NCI-H2029 (cell line): Measurements from ENCODE around the gene RASGRF2.

Experiments used
- DNase-seq: peaks from one replicate; lab custom pipeline; 2025; lab: John Stamatoyannopoulos, UW

The RASGRF2 gene

DNA sequence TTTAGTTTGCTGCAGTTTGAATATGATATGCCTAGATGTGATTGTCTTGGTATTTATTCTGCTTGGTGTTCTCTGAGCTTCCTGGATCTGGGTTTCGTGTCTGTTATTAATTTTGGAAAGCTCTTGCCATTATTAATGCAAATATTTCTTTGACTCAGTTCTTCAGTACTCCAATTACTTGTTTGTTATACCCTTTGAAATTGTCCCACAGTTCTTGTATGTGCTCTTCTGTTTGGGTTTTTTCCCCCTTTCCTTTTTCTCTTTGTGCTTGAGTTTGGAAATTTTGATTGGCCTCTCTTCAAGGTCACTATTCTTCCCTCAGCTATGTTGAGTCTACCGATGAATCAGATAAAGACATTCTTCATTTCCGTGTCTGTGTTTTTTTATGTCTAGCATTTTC lies 176.4 kb downstream of the RASGRF2 start:
- no peak for DNase-seq

DNA sequence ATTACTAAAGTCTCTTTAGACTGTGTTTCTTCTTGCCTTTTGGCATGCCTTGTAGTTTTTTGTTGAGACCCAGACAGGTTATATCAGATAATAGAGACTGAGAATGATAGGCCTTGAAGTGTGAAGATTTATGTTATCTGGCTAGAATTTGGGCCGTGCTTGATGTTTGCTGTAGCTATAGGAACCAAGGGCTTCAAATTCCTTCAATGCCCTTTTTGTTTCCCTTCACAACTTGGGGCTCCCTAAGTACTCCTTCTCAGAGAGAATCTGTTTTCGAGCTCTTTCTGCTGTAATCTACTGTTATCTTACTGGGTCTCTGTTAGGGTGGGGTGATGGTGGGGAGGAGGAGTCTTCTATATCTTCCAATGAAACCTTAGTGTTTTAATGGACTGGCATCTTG lies 177.7 kb downstream of the RASGRF2 start:
- DNase-seq: no peak

GRCh38 chr5:81140441-81140840 lies 180.3 kb downstream of the RASGRF2 start:
- no peak for DNase-seq

DNA sequence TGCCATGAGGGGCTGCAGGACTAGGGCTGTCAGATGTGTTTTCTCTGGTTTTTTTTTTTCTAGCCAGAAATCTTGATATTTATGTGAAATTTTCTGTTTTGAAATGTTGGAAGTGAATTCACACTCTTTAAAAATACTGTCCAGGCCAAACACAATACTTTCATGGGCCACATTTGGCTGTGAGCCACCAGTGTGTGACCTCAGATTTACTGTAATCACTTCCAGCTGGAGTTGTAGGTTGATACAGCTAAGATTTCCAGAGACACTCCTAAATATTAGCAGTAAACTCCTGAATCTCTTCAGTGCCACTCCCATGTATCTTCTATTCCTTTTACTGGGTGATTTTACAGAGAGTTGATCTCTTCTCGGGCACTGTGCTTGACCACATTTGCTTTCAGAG lies 180.8 kb downstream of the RASGRF2 start:
- DNase-seq: no peak

DNA sequence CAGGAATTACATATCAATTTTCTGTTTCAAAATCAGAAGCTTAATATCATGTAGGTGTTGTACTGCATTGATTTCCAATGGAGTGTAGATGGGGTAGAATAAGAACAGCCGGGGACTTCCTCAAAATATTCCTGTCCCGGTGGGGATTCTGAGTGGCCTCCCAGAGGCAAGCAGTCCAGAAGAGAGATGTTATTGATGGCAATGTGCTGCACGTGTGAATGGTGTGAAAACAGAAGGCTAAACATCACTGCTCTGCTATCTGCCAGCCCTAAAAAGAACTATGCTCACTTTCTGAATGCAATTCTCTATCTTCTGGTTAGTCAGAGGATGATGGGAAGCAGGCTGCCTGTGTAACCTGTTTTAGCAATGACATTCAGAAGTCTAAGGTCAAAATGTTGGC lies 181.9 kb downstream of the RASGRF2 start:
- no peak for DNase-seq

DNA sequence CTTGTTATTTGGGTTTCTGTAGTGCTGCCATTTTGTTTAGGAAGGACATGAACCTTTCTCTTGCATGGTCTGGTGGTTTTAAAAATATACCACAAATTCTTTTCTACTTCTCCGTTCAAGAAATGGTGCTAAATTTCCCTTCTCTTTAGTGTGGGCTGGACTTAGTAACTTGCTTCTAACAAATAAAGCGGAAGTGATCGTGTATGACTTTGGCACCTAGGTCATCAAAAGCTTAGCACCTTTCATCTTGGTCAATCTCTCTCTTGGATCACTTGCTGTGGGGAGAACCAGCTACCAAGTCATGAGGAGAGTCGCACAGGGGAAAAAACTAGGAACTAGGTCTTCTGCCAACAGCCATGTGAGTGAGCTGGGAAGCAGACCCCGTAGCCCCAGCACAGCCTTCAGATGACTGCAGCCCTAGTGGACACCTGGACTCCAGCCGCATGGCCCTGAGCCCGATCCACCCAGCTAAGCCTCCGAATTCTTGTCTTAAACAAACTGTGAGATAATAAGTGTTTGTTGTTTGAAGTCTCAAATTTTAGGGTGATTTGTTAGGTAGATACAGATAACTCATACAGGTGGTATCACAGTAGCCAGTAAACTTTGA lies 185.3 kb downstream of the RASGRF2 start:
- no peak for DNase-seq

DNA sequence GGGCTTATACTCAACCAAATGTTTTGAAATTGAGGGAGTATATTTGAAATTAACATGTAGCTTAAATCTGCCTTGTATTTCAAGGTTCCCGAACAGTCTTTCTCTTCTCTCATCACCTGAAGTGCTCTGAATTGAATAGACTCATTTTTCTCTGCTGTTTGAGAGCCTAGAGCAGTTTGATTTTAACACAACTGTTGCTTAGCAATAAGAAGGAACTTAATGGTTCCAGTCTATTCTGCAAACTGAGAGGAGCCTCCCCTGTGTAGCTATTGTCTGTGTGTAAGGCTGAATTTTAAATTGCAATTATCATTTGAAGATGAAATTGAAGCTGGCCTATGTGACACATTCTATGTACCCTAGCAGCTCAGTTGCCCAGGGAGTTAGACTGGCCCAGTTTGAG lies 185.9 kb downstream of the RASGRF2 start:
- no peak for DNase-seq

DNA sequence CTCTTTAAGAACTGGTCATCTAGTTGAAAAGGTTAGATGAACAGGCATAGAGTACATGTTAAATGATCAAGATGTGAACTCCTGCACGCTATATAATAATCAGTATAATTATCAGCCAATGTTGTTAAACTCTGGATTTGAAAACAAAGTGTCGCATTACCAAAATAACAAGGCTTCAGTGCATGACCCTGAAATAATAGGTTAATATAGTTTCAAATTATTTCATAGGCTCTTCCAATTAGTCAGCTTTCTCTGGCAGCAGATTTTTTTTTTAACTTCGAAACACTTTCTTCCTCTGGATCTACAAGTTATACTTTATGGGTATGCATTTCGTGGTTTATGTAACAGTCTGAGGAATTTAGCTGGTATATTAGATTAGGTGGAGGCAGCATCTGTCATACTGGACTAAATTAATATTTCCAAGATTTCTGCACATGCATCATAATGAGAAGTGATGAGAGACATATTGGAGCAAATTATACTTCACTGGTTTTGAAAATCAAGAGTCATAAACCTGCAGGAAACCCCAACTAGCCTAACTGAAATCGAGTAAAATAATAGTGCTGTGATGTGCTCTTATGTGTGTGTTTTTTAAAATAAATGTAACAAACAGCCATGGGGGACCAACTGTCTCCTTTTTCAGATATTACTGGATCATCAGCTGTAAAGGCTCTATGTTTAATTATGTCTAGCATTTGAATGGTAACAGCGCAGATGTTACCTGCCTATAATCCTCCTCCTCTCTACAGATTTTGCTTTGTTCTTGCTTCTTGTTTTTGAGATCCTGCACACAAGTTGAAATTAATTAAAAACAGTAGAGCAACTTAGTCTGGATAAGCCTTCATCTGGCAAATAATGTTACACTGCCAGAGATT lies 187.1 kb downstream of the RASGRF2 start:
- no peak for DNase-seq

GRCh38 chr5:81147886-81148571 lies 187.9 kb downstream of the RASGRF2 start:
- DNase-seq: no peak

GRCh38 chr5:81151546-81151945 lies 191.4 kb downstream of the RASGRF2 start:
- DNase-seq: no peak

DNA sequence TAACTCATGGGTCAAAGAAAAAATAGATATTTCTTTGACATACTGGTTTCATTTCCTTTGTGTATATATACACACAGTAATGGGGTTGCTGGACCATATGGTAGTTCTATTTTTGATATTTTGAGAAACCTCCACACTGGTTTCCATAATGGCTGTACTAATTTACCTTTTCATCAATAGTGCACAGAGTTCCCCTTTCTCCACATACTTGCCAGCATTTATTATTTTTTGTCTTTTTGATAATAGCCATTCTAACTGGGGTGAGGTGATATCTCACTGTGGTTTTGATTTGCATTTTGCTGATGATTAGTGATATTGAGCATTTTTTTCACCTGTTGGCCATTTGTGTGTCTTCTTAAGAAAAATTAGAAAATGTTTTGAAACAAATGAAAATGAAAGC lies 194.6 kb downstream of the RASGRF2 start:
- DNase-seq: no peak

- DNase-seq: no peak
These were observed 196.6 kb downstream of the RASGRF2 start for GRCh38 chr5:81156732-81157131.

- DNase-seq: no peak
These were observed 200.9 kb downstream of the RASGRF2 start for GRCh38 chr5:81161012-81161601.

- DNase-seq: no peak
These were observed 202.3 kb downstream of the RASGRF2 start for GRCh38 chr5:81162501-81162900.

- no peak for DNase-seq
These were observed 203.5 kb downstream of the RASGRF2 start for GRCh38 chr5:81163651-81164050.

GRCh38 chr5:81164476-81164875 lies 204.3 kb downstream of the RASGRF2 start:
- DNase-seq: no peak

DNA sequence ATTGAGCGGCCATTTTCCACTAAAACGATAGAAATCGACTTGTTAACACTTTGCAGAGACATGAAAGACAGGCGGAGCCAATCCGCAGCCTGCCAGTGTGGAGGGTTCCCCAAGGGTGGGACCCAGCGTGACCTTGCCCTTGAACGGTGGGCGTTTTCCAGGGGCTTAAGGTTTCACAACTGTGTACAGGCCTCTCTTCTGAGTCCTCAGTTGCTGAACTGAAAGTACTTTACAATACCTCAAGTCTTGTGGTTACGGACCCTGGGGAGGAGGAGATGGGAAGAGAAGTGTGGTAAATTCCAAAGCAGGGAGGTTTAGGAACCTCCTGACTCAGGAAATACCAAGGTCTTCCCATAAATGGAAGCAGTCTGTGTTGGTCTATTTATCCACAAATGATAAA lies 204.8 kb downstream of the RASGRF2 start:
- no peak for DNase-seq

DNA sequence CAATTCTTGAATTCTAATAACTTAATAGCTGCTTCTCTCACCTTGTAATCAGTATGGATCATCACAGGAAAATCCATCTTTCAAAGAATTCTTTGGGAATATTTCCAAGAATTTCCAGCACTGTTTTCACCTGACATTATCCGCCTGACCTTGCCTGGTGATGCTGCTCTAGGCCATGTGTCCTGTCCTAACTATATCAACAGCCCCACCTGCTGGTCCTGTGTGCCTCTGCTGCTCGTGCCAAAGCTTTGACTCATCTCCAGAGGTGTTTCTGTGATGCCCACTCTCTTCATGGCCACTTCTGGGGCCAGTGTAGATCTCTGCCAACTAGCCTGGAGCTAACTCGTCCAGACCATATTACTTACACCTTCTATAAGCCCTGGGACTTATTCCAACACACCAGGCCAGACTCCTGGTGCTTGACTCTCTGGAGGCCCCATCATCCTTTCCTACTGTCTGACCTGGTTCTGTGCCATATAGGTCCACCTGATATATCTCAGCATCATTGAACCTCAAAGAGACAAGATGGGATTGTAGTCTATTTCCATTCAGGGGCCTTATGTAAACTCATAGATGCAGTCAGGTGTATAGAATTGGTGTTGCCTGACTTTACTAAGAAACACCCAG lies 205.4 kb downstream of the RASGRF2 start:
- DNase-seq: peak; percentile 41

DNA sequence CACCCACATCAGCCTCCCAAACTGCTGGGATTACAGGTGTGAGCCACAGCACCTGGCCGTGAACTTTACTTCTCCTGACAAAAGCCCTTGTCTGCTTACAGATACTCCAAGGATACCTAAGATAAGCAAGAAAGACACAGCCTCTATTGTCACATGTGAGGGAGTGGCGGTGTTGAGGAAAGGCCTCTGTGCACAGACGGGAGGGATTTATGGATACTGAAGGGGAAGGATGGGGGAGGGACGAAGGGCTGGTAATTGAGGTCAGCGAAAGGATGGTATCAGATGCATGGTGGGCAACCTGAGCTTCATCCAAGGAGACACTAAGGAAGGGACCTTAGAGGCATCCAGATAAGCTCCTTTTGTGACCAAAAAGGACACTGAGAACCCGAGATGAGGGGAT lies 206.3 kb downstream of the RASGRF2 start:
- no peak for DNase-seq

DNA sequence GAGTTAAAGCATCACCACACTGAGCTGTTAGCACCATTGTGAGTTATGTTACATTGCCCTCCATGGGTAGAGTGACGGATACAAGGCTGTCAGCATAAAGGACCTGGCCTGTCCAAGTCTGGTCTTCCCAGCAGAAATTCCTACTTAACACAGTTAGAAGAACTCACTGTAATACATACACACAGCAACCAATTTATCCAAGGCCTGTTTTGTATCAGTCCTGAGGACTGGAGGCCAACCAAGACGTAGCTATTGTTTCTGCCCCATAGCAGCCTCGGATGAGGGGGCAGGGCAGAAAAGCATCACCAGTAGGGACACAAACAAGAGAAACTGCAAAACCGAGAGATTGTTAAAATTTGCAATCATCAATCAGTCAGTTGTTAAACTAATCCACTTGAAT lies 206.9 kb downstream of the RASGRF2 start:
- no peak for DNase-seq

GRCh38 chr5:81167544-81167943 lies 207.4 kb downstream of the RASGRF2 start:
- DNase-seq: no peak

GRCh38 chr5:81169924-81170323 lies 209.8 kb downstream of the RASGRF2 start:
- DNase-seq: no peak
